Nephron progenitor cell (in vitro differentiated cells): Measurements from ENCODE around the gene DNAH2.

Source experiments
- DNase-seq: peaks from one replicate; pipeline ENCODE4 v3.0.0; 2021
- H3K27ac Mint-ChIP-seq: 2 replicates; pipeline ENCODE4 v1.8.0; 2021; ENCODE audit warnings: mild to moderate bottlenecking, moderate library complexity, mixed read lengths
- H3K27me3 Mint-ChIP-seq: 2 replicates; pipeline ENCODE4 v1.8.0; 2021; ENCODE audit warnings: mild to moderate bottlenecking, low read depth, mixed read lengths; ENCODE audit not compliant: poor library complexity
- H3K36me3 Mint-ChIP-seq: 2 replicates; pipeline ENCODE4 v1.8.0; 2021; ENCODE audit warnings: low read depth, mixed read lengths
- H3K4me1 Mint-ChIP-seq: 2 replicates; pipeline ENCODE4 v1.8.0; 2021; ENCODE audit warnings: mixed read lengths
- H3K4me3 Mint-ChIP-seq: 2 replicates; pipeline ENCODE4 v1.8.0; 2021; ENCODE audit warnings: mild to moderate bottlenecking, moderate library complexity, mixed read lengths
- H3K9me3 Mint-ChIP-seq: 2 replicates; pipeline ENCODE4 v1.8.0; 2021; ENCODE audit warnings: mild to moderate bottlenecking, moderate library complexity, mixed read lengths
- CTCF ChIP-seq: fragments of 200-600 bp; sonication (generic); IDR thresholded peaks from 2 replicates; pipeline ENCODE4 v1.5.0; 2021; ENCODE audit warnings: antibody characterized with exemption

Gene DNAH2

GRCh38 chr17:7716901-7717755 is at the start of gene DNAH2:
Gene DNAH2, plus strand, starts transcription at chr17:7717744. Its CDS starts 1,991 bp downstream, at chr17:7719735.
- Mint-ChIP-seq H3K36me3 (no peaks in the 10 kb centered on the region), H3K27ac (peak within 1 kb of the TSS; percentile 62), H3K4me3 (peak within 1 kb of the TSS; percentile 86), H3K27me3 (peaks cover 53% of the 10 kb centered on the region), H3K4me1 (peaks cover 74% of the 10 kb centered on the region), H3K9me3 (no peaks in the 10 kb centered on the region)
- DNase-seq, result peak; percentile 98
- peak; percentile 36 for TF ChIP-seq CTCF

GRCh38 chr17:7668482-7668881 is 49.1 kb upstream of the DNAH2 start:
- Mint-ChIP-seq H3K27me3 (no peaks in the 10 kb centered on the region), H3K9me3 (peaks cover 5% of the 10 kb centered on the region), H3K27ac (no peak overlapping the region), H3K4me3 (no peak overlapping the region), H3K4me1 (no peaks in the 10 kb centered on the region), H3K36me3 (peaks cover 57% of the 10 kb centered on the region)
- TF ChIP-seq CTCF, result no peak
- DNase-seq, result no peak

- TF ChIP-seq CTCF, result peak; percentile 34
- Mint-ChIP-seq H3K9me3 (peaks cover 12% of the 10 kb centered on the region), H3K27ac (no peak overlapping the region), H3K4me3 (no peak overlapping the region), H3K4me1 (peaks cover 6% of the 10 kb centered on the region), H3K36me3 (peaks cover 75% of the 10 kb centered on the region), H3K27me3 (peaks cover 5% of the 10 kb centered on the region)
- peak; percentile 33 for DNase-seq
Observed at GRCh38 chr17:7673239-7673638, 44.3 kb upstream of the DNAH2 start.

- Mint-ChIP-seq H3K4me1 (peaks cover 6% of the 10 kb centered on the region), H3K4me3 (no peak overlapping the region), H3K27me3 (peaks cover 5% of the 10 kb centered on the region), H3K36me3 (peaks cover 65% of the 10 kb centered on the region), H3K9me3 (peaks cover 12% of the 10 kb centered on the region), H3K27ac (no peak overlapping the region)
- TF ChIP-seq CTCF, result no peak
- DNase-seq, result no peak
Observed at GRCh38 chr17:7674934-7675333, 42.6 kb upstream of the DNAH2 start.

- Mint-ChIP-seq H3K36me3 (peaks cover 52% of the 10 kb centered on the region), H3K4me3 (no peak overlapping the region), H3K9me3 (peaks cover 12% of the 10 kb centered on the region), H3K4me1 (peaks cover 6% of the 10 kb centered on the region), H3K27me3 (peaks cover 5% of the 10 kb centered on the region), H3K27ac (no peak overlapping the region)
- no peak for TF ChIP-seq CTCF
- no peak for DNase-seq
Observed at GRCh38 chr17:7676533-7676932, 41.0 kb upstream of the DNAH2 start.
